Prostate gland (tissue), 2 donors: Measurements from ENCODE around the gene SLC35E3. TPM values are rescaled to one million over a fixed set of nuclear protein-coding genes. Genes with fewer than 3 reads are reported as not detected.

Experiments
- DNase-seq: peaks from one replicate; pipeline ENCODE4 v3.0.0-alpha.2; 2019; ENCODE audit warnings: low spot score
- H3K27ac ChIP-seq, 2 donors: fragments of 200-600 bp; sonication (generic); 2 replicates each; pipeline ENCODE4 v1.5.1; 2017 to 2019
- H3K27me3 ChIP-seq: fragments of 200-600 bp; sonication (generic); replicated peaks from 2 replicates; pipeline ENCODE4 v1.5.1; 2019; ENCODE audit not compliant: insufficient read depth
- H3K36me3 ChIP-seq, 2 donors: fragments of 200-600 bp; sonication (generic); 1 replicate in 1 of 2; 2 replicates in 1 of 2; pipeline versions ENCODE4 v1.5.1 to v1.8.1; 2017 to 2019
- H3K4me1 ChIP-seq: fragments of 200-600 bp; sonication (generic); replicated peaks from 2 replicates; pipeline ENCODE4 v1.5.1; 2019
- H3K4me3 ChIP-seq, 2 donors: fragments of 200-600 bp; sonication (generic); 2 replicates each; pipeline ENCODE4 v1.5.1; 2017 to 2019
- H3K9me3 ChIP-seq: fragments of 200-600 bp; sonication (generic); 2 replicates; pipeline ENCODE4 v1.5.1; 2017
- CTCF ChIP-seq, 4 experiments: fragments of 200-600 bp in 2 of 4; fragments of 450-650 bp in 2 of 4; sonication (generic) in 2 of 4; IDR thresholded peaks; 1 replicate in 3 of 4; 2 replicates in 1 of 4; pipeline ENCODE4 v1.5.1; 2016 to 2019; ENCODE audit warnings: antibody characterized with exemption in 4 of 4, mild to moderate bottlenecking in 2 of 4, moderate library complexity in 2 of 4
- POLR2A ChIP-seq: fragments of 450-650 bp; IDR thresholded peaks from one replicate; pipeline ENCODE4 v1.6.1; 2016; ENCODE audit warnings: antibody characterized with exemption, mild to moderate bottlenecking
- POLR2AphosphoS5 ChIP-seq: sonication (generic); formaldehyde crosslinking; IDR thresholded peaks from one replicate; pipeline ENCODE4 v1.6.1; 2017; ENCODE audit warnings: antibody characterized with exemption
- WGBS: methylation state at CpG from one replicate; pipeline ENCODE4 v1.1.5; 2018; 5-methylcytosine and 5-hydroxymethylcytosine counted together
- intact Hi-C: fragments of 100-400 bp; cut with DNase I; formaldehyde crosslinking; loops from one replicate; pipeline ENCODE4 v1.14.2; 2022
- total RNA-seq, 2 donors: library from RNA; depleted of rRNA; stranded (reverse); fragments of >200 nt; gene quantifications; one replicate each; pipeline ENCODE4 v1.1.0, GENCODE V29; 2016

Gene SLC35E3
- total RNA-seq, 2 donors from 2014 or later = 8.9 to 10.3 TPM

GRCh38 chr12:68743356-68743755 is 2.6 kb upstream of the SLC35E3 start:
- no peak for TF ChIP-seq POLR2A
- no peak for TF ChIP-seq POLR2AphosphoS5
- TF ChIP-seq CTCF (IDR thresholded peaks at IDR 0.05) = no peak
- Histone ChIP-seq H3K27me3 (no peaks in the 10 kb centered on the region), H3K36me3 (no peaks in the 10 kb centered on the region), H3K4me3 (no peak overlapping the region), H3K4me1 (peaks cover 4% of the 10 kb centered on the region), H3K27ac (no peak overlapping the region), H3K9me3 (no peaks in the 10 kb centered on the region)
- 98% methylated on average over 2 of the region's 2 CpGs for WGBS
- intact Hi-C loops = no loop called here
- DNase-seq = no peak

GRCh38 chr12:68745376-68745903 is 536 bp upstream of the SLC35E3 start:
- peak overlapping the region; percentile 69 to 77 for H3K27ac ChIP-seq
- H3K36me3 ChIP-seq = no peaks in the 10 kb centered on the region
- intact Hi-C loops = no loop called here
- H3K9me3 ChIP-seq = no peaks in the 10 kb centered on the region
- H3K27me3 ChIP-seq = no peaks in the 10 kb centered on the region
- TF ChIP-seq CTCF (IDR thresholded peaks at IDR 0.05) (no peak), POLR2A (no peak), POLR2AphosphoS5 (no peak)
- H3K4me1 ChIP-seq = peaks cover 4% of the 10 kb centered on the region
- 28% methylated on average over 9 of the region's 9 CpGs for WGBS
- H3K4me3 ChIP-seq = peak overlapping the region; percentile 58 to 76
- no peak for DNase-seq

GRCh38 chr12:68746572-68747180 is 700 bp downstream of the SLC35E3 start:
- Histone ChIP-seq H3K36me3 (no peaks in the 10 kb centered on the region), H3K4me1 (peaks cover 4% of the 10 kb centered on the region), H3K9me3 (no peaks in the 10 kb centered on the region), H3K4me3 (peak overlapping the region; percentile 58 to 76), H3K27ac (peak overlapping the region; percentile 69 to 77), H3K27me3 (no peaks in the 10 kb centered on the region)
- DNase-seq = peak; percentile 42
- no peak for TF ChIP-seq POLR2AphosphoS5
- WGBS = 3% methylated on average over 15 of the region's 15 CpGs
- intact Hi-C loops = loop anchor here (2.0 kb wide), 1 partner anchor 62 kb away; the partner anchor contains the start of gene MDM2

GRCh38 chr12:68749443-68749842 is 3.5 kb downstream of the SLC35E3 start:
- 88% methylated on average over 3 of the region's 3 CpGs for WGBS
- Histone ChIP-seq H3K4me3 (no peak overlapping the region), H3K4me1 (peaks cover 4% of the 10 kb centered on the region), H3K27ac (no peak overlapping the region), H3K9me3 (no peaks in the 10 kb centered on the region), H3K27me3 (no peaks in the 10 kb centered on the region), H3K36me3 (no peaks in the 10 kb centered on the region)
- intact Hi-C loops = no loop called here
- no peak for DNase-seq
- TF ChIP-seq POLR2A (no peak), CTCF (IDR thresholded peaks at IDR 0.05) (no peak), POLR2AphosphoS5 (no peak)

GRCh38 chr12:68749861-68750260 is 3.9 kb downstream of the SLC35E3 start:
- TF ChIP-seq POLR2AphosphoS5 (no peak), CTCF (IDR thresholded peaks at IDR 0.05) (no peak), POLR2A (no peak)
- Histone ChIP-seq H3K4me1 (peaks cover 4% of the 10 kb centered on the region), H3K27me3 (no peaks in the 10 kb centered on the region), H3K36me3 (no peaks in the 10 kb centered on the region), H3K4me3 (no peak overlapping the region), H3K9me3 (no peaks in the 10 kb centered on the region), H3K27ac (no peak overlapping the region)
- intact Hi-C loops = no loop called here
- 84% methylated on average over 4 of the region's 4 CpGs for WGBS
- DNase-seq = no peak
